Measurements from ENCODE around the gene BEAN1. TPM values are rescaled to one million over a fixed set of nuclear protein-coding genes. Genes with fewer than 3 reads are reported as not detected.
"Not testable (repeated sequence)": the region's sequence is repeated elsewhere in the genome, so short reads cannot be mapped to it uniquely, and the experiment has no call there.

Gene BEAN1
- total and polyA plus RNA-seq, 3 experiments from 2014 or later = 0.09 TPM; not detected in 2

DNA sequence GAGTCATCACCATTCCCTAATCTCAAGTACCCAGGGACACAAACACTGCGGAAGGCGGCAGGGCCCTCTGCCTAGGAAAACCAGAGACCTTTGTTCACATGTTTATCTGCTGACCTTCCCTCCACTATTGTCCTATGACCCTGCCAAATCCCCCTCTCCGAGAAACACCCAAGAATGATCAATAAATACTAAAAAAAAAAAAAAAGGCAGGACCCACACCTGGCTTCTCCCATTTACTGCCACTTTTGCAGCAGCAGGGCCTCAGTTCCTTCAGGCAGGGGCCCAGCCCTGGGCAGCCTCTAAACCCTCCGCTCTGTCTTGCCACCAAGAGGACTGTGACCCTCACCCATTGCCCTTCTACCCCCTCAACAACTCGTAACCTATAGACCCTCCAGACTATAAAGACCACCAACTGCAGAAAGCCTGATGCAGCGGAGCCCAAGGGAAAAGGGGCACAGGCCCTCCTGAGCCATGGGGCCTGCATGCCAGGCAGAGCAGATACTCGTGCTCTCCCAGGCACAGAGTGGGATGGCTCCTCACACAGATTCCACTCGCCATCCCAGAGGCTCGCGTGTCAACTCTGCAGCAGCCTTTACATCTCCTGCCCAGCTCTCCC, 88.0 kb downstream of the BEAN1 start:
- CTCF ChIA-PET = interaction anchor here (0.7 to 1.5 kb wide), 5 partner anchors 32 to 74 kb away, joined by 3 to 5 read pairs (median 4); no protein-coding TSS in a partner anchor
- H3K4me3 ChIP-seq (ENCODE audit: low read length); H3K9me3 ChIP-seq (ENCODE audit: low read length); POLR2A ChIA-PET; H3K36me3 ChIP-seq (ENCODE audit: insufficient read depth, low read length); DNase-seq; H3K9me3 Mint-ChIP-seq; H3K27me3 Mint-ChIP-seq; H3K36me3 Mint-ChIP-seq; H3K27me3 ChIP-seq (ENCODE audit: insufficient read depth, low read length, poor library complexity, severe bottlenecking): not testable (repeated sequence)
- Mint-ChIP-seq H3K4me3 (peak overlapping the region in 2 of 7 donors; percentile 38 to 39), H3K27ac (peak overlapping the region; percentile 92 to 100 (median 98)), H3K4me1 (peaks cover 56 to 72% (median 63%) of the 10 kb centered on the region in 3 donors)
- H3K4me1 ChIP-seq (ENCODE audit: insufficient read depth, low read length) = peaks cover 43% of the 10 kb centered on the region
- H3K27ac ChIP-seq (ENCODE audit: low read depth, low read length) = peak overlapping the region; percentile 1

GRCh38 chr16:66515596-66516508, 88.8 kb downstream of the BEAN1 start:
- Mint-ChIP-seq H3K9me3 (no peaks in the 10 kb centered on the region), H3K27me3 (no peaks in the 10 kb centered on the region), H3K4me1 (peaks cover 64 to 80% (median 70%) of the 10 kb centered on the region in 3 donors), H3K36me3 (peaks cover 0 to 2% (median 0%) of the 10 kb centered on the region in 3 donors), H3K27ac (peak overlapping the region; percentile 92 to 100 (median 98)), H3K4me3 (peak overlapping the region; percentile 46 to 89 (median 68))
- H3K4me1 ChIP-seq (ENCODE audit: insufficient read depth, low read length) = peaks cover 50% of the 10 kb centered on the region
- peak overlapping the region; percentile 28 for H3K4me3 ChIP-seq (ENCODE audit: low read length)
- ChIA-PET POLR2A (no interaction called here), CTCF (interaction anchor here (0.7 to 1.5 kb wide), 5 partner anchors 31 to 73 kb away, joined by 3 to 5 read pairs (median 4); no protein-coding TSS in a partner anchor)
- DNase-seq = no peak
- H3K27me3 ChIP-seq (ENCODE audit: insufficient read depth, low read length, poor library complexity, severe bottlenecking) = no peaks in the 10 kb centered on the region
- no peaks in the 10 kb centered on the region for H3K36me3 ChIP-seq (ENCODE audit: insufficient read depth, low read length)
- peak overlapping the region; percentile 67 for H3K27ac ChIP-seq (ENCODE audit: low read depth, low read length)
- no peaks in the 10 kb centered on the region for H3K9me3 ChIP-seq (ENCODE audit: low read length)

- H3K9me3 Mint-ChIP-seq = no peaks in the 10 kb centered on the region
- peak overlapping the region; percentile 28 for H3K4me3 ChIP-seq (ENCODE audit: low read length)
- H3K4me1 ChIP-seq (ENCODE audit: insufficient read depth, low read length) = peaks cover 56% of the 10 kb centered on the region
- peaks cover 0 to 2% (median 0%) of the 10 kb centered on the region in 3 donors for H3K36me3 Mint-ChIP-seq
- CTCF ChIA-PET = interaction anchor here (1.1 to 1.5 kb wide), 2 partner anchors 35 to 73 kb away, joined by 4 to 5 read pairs; no protein-coding TSS in a partner anchor
- no peaks in the 10 kb centered on the region for H3K9me3 ChIP-seq (ENCODE audit: low read length)
- H3K4me1 Mint-ChIP-seq = peaks cover 70 to 86% (median 76%) of the 10 kb centered on the region in 3 donors
- H3K27ac Mint-ChIP-seq = peak overlapping the region; percentile 92 to 100 (median 98)
- DNase-seq = no peak
- peak overlapping the region; percentile 46 to 89 (median 68) for H3K4me3 Mint-ChIP-seq
- H3K27me3 Mint-ChIP-seq = no peaks in the 10 kb centered on the region
- H3K27ac ChIP-seq (ENCODE audit: low read depth, low read length) = peak overlapping the region; percentile 67
- H3K27me3 ChIP-seq (ENCODE audit: insufficient read depth, low read length, poor library complexity, severe bottlenecking) = no peaks in the 10 kb centered on the region
- POLR2A ChIA-PET = no interaction called here
- no peaks in the 10 kb centered on the region for H3K36me3 ChIP-seq (ENCODE audit: insufficient read depth, low read length)
Measured at GRCh38 chr16:66516509-66516807, 89.4 kb downstream of the BEAN1 start.

DNA sequence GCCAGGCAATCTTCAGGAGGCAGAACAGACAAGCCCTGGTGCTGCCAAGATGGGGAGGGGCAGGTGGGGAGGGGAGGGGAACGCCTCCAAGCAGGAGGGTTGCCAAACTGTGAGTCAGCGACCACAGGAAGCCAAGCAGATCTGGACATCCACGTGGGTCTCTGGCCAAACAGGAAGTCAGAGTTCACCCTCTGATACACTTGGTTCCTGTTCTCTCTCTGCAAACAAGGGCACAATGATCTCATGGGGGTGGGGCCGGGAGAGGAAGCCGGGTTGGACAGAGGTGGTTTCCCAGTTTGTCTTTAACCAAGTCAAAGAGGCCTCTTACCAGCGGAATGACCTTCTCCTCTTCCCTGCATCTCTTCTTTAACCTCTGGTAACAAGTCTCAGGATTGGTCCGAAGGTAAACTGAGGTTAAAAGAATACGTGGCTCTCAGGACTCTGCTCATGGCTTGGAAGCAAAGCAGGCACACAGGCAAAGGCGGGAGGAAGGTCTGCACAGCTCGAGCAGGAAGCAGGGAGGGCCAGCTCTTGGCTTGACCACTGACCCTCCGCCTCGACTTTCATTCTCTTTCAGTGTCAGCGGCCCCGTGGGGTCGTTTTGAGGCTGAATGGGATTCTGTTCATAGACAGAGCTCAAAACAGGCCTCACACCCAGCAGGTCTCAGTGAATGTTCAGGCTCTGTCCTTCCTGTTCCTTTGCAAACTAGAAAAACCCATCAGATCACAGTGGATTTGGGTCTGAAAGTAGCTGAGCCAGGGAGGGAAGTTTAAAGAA, 89.9 kb downstream of the BEAN1 start:
- no peaks in the 10 kb centered on the region for H3K27me3 ChIP-seq (ENCODE audit: insufficient read depth, low read length, poor library complexity, severe bottlenecking)
- peaks cover 0 to 2% (median 0%) of the 10 kb centered on the region in 3 donors for H3K36me3 Mint-ChIP-seq
- no peaks in the 10 kb centered on the region for H3K9me3 ChIP-seq (ENCODE audit: low read length)
- CTCF ChIA-PET = interaction anchor here (0.7 to 1.5 kb wide), 3 partner anchors 27 to 40 kb away, joined by 3 to 6 read pairs (median 3); partner anchors contain the start of gene CKLF
- peak overlapping the region; percentile 80 for H3K27ac ChIP-seq (ENCODE audit: low read depth, low read length)
- POLR2A ChIA-PET = interaction anchor here (0.5 to 1.1 kb wide), 2 partner anchors 36 to 355 kb away, joined by 3 to 7 read pairs; partner anchors contain the start of gene CKLF
- H3K27me3 Mint-ChIP-seq = no peaks in the 10 kb centered on the region
- peaks cover 72 to 86% (median 78%) of the 10 kb centered on the region in 3 donors for H3K4me1 Mint-ChIP-seq
- peak overlapping the region; percentile 16 for H3K4me3 ChIP-seq (ENCODE audit: low read length)
- no peaks in the 10 kb centered on the region for H3K9me3 Mint-ChIP-seq
- H3K36me3 ChIP-seq (ENCODE audit: insufficient read depth, low read length) = no peaks in the 10 kb centered on the region
- peak; percentile 31 to 89 (median 66) for DNase-seq
- peaks cover 61% of the 10 kb centered on the region for H3K4me1 ChIP-seq (ENCODE audit: insufficient read depth, low read length)
- H3K4me3 Mint-ChIP-seq = peak overlapping the region; percentile 14 to 89 (median 68)
- H3K27ac Mint-ChIP-seq = peak overlapping the region; percentile 92 to 100 (median 98)

DNA sequence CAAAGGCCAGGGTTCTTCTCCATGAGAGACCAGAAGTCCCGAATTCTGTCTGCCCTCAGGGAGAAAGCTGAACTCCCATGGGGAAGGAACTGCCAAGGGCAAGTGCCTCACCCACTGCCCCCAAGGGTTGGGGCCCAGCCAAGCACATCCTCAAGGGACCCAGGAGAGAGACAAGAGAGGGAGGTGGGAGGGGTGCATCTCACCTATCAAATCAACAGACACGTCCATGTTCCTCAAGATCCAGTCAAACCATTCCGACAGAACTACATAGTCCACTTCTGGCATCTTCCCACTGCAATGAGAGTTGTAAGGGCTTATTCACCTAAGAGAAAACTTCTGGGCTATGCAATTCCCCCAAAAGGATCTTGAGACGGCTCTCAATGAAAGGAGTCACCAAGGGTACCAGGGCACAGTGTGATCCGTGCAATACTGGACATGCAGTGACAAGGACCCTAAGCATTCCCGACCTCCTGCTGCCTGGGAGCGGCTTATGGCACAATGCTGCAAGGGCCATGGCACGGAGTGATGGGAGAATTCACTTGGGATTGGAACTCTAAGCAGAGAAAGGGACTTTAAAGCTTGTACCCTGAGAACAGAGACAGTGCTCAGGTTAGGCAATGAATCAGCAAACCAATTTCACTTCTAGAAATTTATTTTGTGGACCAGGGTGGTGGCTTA, 90.6 kb downstream of the BEAN1 start:
- peaks cover 0 to 2% (median 0%) of the 10 kb centered on the region in 3 donors for H3K36me3 Mint-ChIP-seq
- H3K27ac ChIP-seq (ENCODE audit: low read depth, low read length) = peak overlapping the region; percentile 80
- no peaks in the 10 kb centered on the region for H3K9me3 ChIP-seq (ENCODE audit: low read length)
- peaks cover 78 to 89% (median 82%) of the 10 kb centered on the region in 3 donors for H3K4me1 Mint-ChIP-seq
- CTCF ChIA-PET = interaction anchor here (0.7 to 1.5 kb wide), 3 partner anchors 26 to 40 kb away, joined by 3 to 6 read pairs (median 3); partner anchors contain the start of gene CKLF
- no peak for DNase-seq
- peak overlapping the region; percentile 92 to 100 (median 98) for H3K27ac Mint-ChIP-seq
- POLR2A ChIA-PET = interaction anchor here (0.9 to 1.1 kb wide), 2 partner anchors 34 to 35 kb away, joined by 3 to 7 read pairs; partner anchors contain the start of gene CKLF
- H3K4me3 Mint-ChIP-seq = peak overlapping the region; percentile 19 to 70 (median 58)
- H3K9me3 Mint-ChIP-seq = no peaks in the 10 kb centered on the region
- H3K36me3 ChIP-seq (ENCODE audit: insufficient read depth, low read length) = no peaks in the 10 kb centered on the region
- H3K27me3 Mint-ChIP-seq = no peaks in the 10 kb centered on the region
- H3K4me3 ChIP-seq (ENCODE audit: low read length) = no peak overlapping the region
- H3K4me1 ChIP-seq (ENCODE audit: insufficient read depth, low read length) = peaks cover 64% of the 10 kb centered on the region
- H3K27me3 ChIP-seq (ENCODE audit: insufficient read depth, low read length, poor library complexity, severe bottlenecking) = no peaks in the 10 kb centered on the region

DNA sequence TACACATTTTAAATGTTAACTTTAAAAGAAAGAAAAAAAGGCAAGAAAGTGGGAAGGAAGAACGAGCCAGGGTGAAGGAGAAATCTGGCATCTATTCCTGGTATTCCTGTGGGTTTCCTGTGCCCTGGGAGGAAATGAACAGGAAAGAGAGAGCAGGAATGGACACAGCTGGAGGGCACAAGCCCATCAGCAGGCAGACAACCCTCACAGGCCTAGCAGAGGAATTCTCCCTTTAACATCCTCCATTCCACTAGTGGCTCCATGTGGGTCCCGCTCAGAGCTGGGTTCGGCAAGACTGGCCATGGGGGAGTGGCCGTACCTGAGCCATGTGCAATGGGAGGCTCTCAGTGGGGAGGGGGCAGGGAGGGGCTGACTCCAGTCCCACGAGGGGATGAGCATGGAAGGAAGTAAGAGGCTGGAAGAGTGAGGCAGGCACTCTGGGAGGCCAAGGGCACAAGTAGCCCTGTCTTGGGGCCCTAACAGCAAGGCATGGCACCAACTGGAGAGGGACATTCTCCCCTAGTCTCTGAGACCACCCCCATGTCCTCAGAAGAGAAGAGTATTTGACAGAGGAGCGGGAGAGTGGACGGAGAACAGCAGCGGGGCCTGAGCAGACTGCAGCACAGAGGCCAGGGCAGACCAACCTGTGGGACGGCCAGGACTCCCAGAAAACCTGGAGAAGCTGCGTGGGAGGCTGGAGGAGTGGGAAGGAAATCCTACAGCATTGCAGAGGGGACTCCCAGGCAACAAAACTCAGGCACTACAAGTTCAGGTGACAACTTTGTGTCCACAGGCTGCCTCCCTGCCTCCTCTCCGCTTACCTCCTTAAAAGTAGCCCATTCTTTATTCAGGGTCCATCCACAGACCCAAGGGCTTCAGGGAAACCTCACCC, 92.6 kb downstream of the BEAN1 start:
- no peaks in the 10 kb centered on the region for H3K9me3 ChIP-seq (ENCODE audit: low read length)
- CTCF ChIA-PET = interaction anchor here (1.0 to 6.0 kb wide), 6 partner anchors 9 to 113 kb away, joined by 3 to 39 read pairs (median 8); partner anchors contain the start of gene CKLF
- H3K27ac ChIP-seq (ENCODE audit: low read depth, low read length) = no peak overlapping the region

More for the DNA sequence above, 92.6 kb downstream of the BEAN1 start:
- Histone ChIP-seq H3K4me3 (ENCODE audit: low read length) (no peak overlapping the region), H3K36me3 (ENCODE audit: insufficient read depth, low read length) (no peaks in the 10 kb centered on the region), H3K27me3 (ENCODE audit: insufficient read depth, low read length, poor library complexity, severe bottlenecking) (no peaks in the 10 kb centered on the region), H3K4me1 (ENCODE audit: insufficient read depth, low read length) (peaks cover 84% of the 10 kb centered on the region)
- DNase-seq = no peak
- Mint-ChIP-seq H3K27me3 (no peaks in the 10 kb centered on the region), H3K9me3 (no peaks in the 10 kb centered on the region), H3K36me3 (no peaks in the 10 kb centered on the region), H3K4me1 (peaks cover 89 to 96% (median 95%) of the 10 kb centered on the region in 3 donors), H3K27ac (peak overlapping the region; percentile 61 to 100 (median 95)), H3K4me3 (peak overlapping the region in 5 of 7 donors; percentile 30 to 78 (median 72))
- POLR2A ChIA-PET = interaction anchor here (3.0 kb wide), 1 partner anchor 85 kb away, joined by 13 read pairs; the partner anchor contains the start of gene CMTM3

All from CD8-positive, alpha-beta memory T cell (primary cell).